K562 (cell line): ENCODE measurements around the gene GNAT1. TPM values are rescaled to one million over a fixed set of nuclear protein-coding genes. Genes with fewer than 3 reads are reported as not detected.

Experiments
- ATAC-seq: fragments of 200-7000 bp; cut with Tn5 transposase; 3 replicates; pipeline ENCODE4 v1.9.1; 2020; ENCODE audit warnings: moderate library complexity
- BruUV-seq: library from RNA; stranded (reverse); fragments of 400-500 nt; replicated peaks from 2 replicates; lab custom pipeline; 2021; lab: Mats Ljungman, UMichigan
- CTCF ChIA-PET: fragments of 300-600 bp; formaldehyde crosslinking; extraction: SDS; loops from one replicate; lab custom pipeline; 2021; ENCODE audit warnings: low intra/inter-chr PET ratio; lab: Yijun Ruan, JAX
- POLR2A ChIA-PET: fragments of 300-600, 350-650 bp; sonication (Branson Sonifier 250); formaldehyde crosslinking; extraction: SDS; loops from one replicate; lab custom pipeline; 2021; ENCODE audit warnings: antibody characterized with exemption, inconsistent platforms; lab: Yijun Ruan, JAX
- DNase-seq, 4 experiments: peaks; one replicate each; pipeline versions ENCODE4 v3.0.0 to v3.0.0-alpha.2; 2011 to 2018; ENCODE audit warnings: low spot score in 3 of 4, mixed read lengths in 3 of 4; ENCODE audit errors: extremely low read depth in 1 of 4
- FAIRE-seq: peaks from 2 replicates; lab custom pipeline; 2011; peaks lifted over from hg19 to GRCh38; lab: Jason Lieb, UNC
- H2AFZ ChIP-seq: 2 replicates; pipeline ENCODE4 v1.6.0; 2011; ENCODE audit warnings: low read depth, low read length, control low read depth, inconsistent platforms
- H3K27ac ChIP-seq: fragments of 200-600 bp; 3 replicates; pipeline ENCODE4 v1.8.0; 2011; ENCODE audit warnings: low read depth, mild to moderate bottlenecking, control low read depth, inconsistent platforms, low read length, moderate library complexity, mixed read lengths; ENCODE audit errors: extremely low read depth
- H3K27me3 ChIP-seq, 2 experiments: fragments of 300-600 bp in 1 of 2; 2 replicates in 1 of 2; 3 replicates in 1 of 2; pipeline versions ENCODE4 v1.6.0 to v1.8.0; 2011; ENCODE audit warnings: inconsistent platforms in 2 of 2, low read length in 2 of 2, mild to moderate bottlenecking in 1 of 2, mixed read lengths in 1 of 2, moderate library complexity in 1 of 2; ENCODE audit not compliant: control insufficient read depth in 2 of 2, insufficient read depth in 2 of 2
- H3K36me3 ChIP-seq: fragments of 300-600 bp; 3 replicates; pipeline ENCODE4 v1.8.0; 2011; ENCODE audit warnings: mild to moderate bottlenecking, low read length, inconsistent platforms; ENCODE audit not compliant: control insufficient read depth, insufficient read depth
- H3K4me1 ChIP-seq, 2 experiments: fragments of 200-600 bp in 1 of 2; replicated peaks in 1 of 2; 2 replicates in 1 of 2; 3 replicates in 1 of 2; pipeline versions ENCODE4 v1.5.1 to v1.8.0; 2011; ENCODE audit warnings: inconsistent platforms in 2 of 2, low read length in 2 of 2, mild to moderate bottlenecking in 1 of 2, mixed read lengths in 1 of 2, moderate library complexity in 1 of 2; ENCODE audit not compliant: control insufficient read depth in 2 of 2, insufficient read depth in 2 of 2
- H3K4me2 ChIP-seq: 2 replicates; pipeline ENCODE4 v1.6.1; 2011; ENCODE audit warnings: low read length, control low read depth, inconsistent platforms, mixed read lengths; ENCODE audit not compliant: insufficient read depth
- H3K4me3 ChIP-seq: fragments of 200-600 bp; sonication (generic), shearing (Covaris generic); 2 replicates; pipeline ENCODE4 v1.5.1; 2016; ENCODE audit warnings: control low read depth, inconsistent platforms
- H3K79me2 ChIP-seq: fragments of 200-600 bp; 3 replicates; pipeline ENCODE4 v1.8.0; 2011; ENCODE audit warnings: low read length, inconsistent platforms; ENCODE audit not compliant: control insufficient read depth, insufficient read depth
- H3K9ac ChIP-seq, 2 experiments: 2 replicates each; pipeline versions ENCODE4 v1.6.0 to v1.6.1; 2011; ENCODE audit warnings: low read depth in 2 of 2, low read length in 2 of 2, control low read depth in 1 of 2, inconsistent platforms in 1 of 2, mild to moderate bottlenecking in 1 of 2, mixed read lengths in 1 of 2; ENCODE audit not compliant: insufficient read depth in 1 of 2
- H3K9me1 ChIP-seq: one replicate; pipeline ENCODE4 v1.6.0; 2011; ENCODE audit warnings: inconsistent platforms, mild to moderate bottlenecking, low read length, moderate library complexity; ENCODE audit not compliant: control insufficient read depth, insufficient read depth
- H3K9me3 ChIP-seq: replicated peaks from 2 replicates; pipeline ENCODE4 v1.5.1; 2011; ENCODE audit warnings: low read depth, low read length, inconsistent platforms; ENCODE audit not compliant: control insufficient read depth, insufficient read depth
- H4K20me1 ChIP-seq: replicated peaks from 2 replicates; pipeline ENCODE4 v1.6.1; 2011; ENCODE audit warnings: low read length, inconsistent platforms, mixed read lengths; ENCODE audit not compliant: control insufficient read depth, insufficient read depth
- BDP1 ChIP-seq: IDR thresholded peaks from 3 replicates; pipeline ENCODE4 v1.6.1; 2011; ENCODE audit not compliant: insufficient read length, insufficient read depth
- CBX3 ChIP-seq, 2 experiments: IDR thresholded peaks; 1 replicate in 1 of 2; 2 replicates in 1 of 2; pipeline ENCODE4 v1.6.1; 2012; ENCODE audit warnings: inconsistent platforms in 2 of 2, low read length in 2 of 2, borderline replicate concordance in 1 of 2, control low read depth in 1 of 2
- CXXC5 ChIP-seq: fragments of 250-450 bp; sonication (Bioruptor Pico); IDR thresholded peaks from 2 replicates; pipeline ENCODE4 v1.8.0; 2022; ENCODE audit warnings: inconsistent platforms, mild to moderate bottlenecking, moderate library complexity
- ETV5 ChIP-seq: sonication (generic); formaldehyde crosslinking; IDR thresholded peaks from 2 replicates; pipeline ENCODE4 v1.4.0; 2020; ENCODE audit warnings: low read depth, mild to moderate bottlenecking, missing genetic modification reagents
- HDAC3 ChIP-seq: fragments of 450-650 bp; IDR thresholded peaks from 2 replicates; pipeline ENCODE4 v1.6.1; 2018; ENCODE audit warnings: borderline replicate concordance, mild to moderate bottlenecking, moderate library complexity; ENCODE audit not compliant: partially characterized antibody
- HDGF ChIP-seq: fragments of 450-650 bp; IDR thresholded peaks from 2 replicates; pipeline ENCODE4 v1.6.1; 2016
- LCOR ChIP-seq: sonication (generic); formaldehyde crosslinking; IDR thresholded peaks from 2 replicates; pipeline ENCODE4 v1.8.0; 2022; ENCODE audit warnings: mild to moderate bottlenecking, missing genetic modification reagents
- NUFIP1 ChIP-seq: fragments of 450-650 bp; IDR thresholded peaks from 2 replicates; pipeline ENCODE4 v1.6.1; 2018; ENCODE audit not compliant: partially characterized antibody
- PCBP2 ChIP-seq: fragments of 200-400 bp; formaldehyde crosslinking; IDR thresholded peaks from 2 replicates; pipeline ENCODE4 v1.6.1; 2018; ENCODE audit warnings: low read length, low read depth, mild to moderate bottlenecking, moderate library complexity; ENCODE audit not compliant: poor library complexity, severe bottlenecking
- RFX7 ChIP-seq: fragments of 250-450 bp; sonication (Bioruptor Pico); IDR thresholded peaks from 2 replicates; pipeline ENCODE4 v1.5.1; 2021; ENCODE audit warnings: mild to moderate bottlenecking
- SMAD2 ChIP-seq: fragments of 150-350 bp; IDR thresholded peaks from 2 replicates; pipeline ENCODE4 v1.6.1; 2014; ENCODE audit warnings: low read depth, mild to moderate bottlenecking, low read length
- STAG1 ChIP-seq: sonication (generic); formaldehyde crosslinking; IDR thresholded peaks from 2 replicates; pipeline ENCODE4 v1.5.0; 2020; ENCODE audit warnings: missing genetic modification reagents, borderline replicate concordance
- XRCC4 ChIP-seq: IDR thresholded peaks from one replicate; pipeline ENCODE4 v1.6.1; 2011; ENCODE audit not compliant: insufficient read depth, insufficient read length; ENCODE audit errors: extremely low read depth
- ZNF124 ChIP-seq: sonication (generic); formaldehyde crosslinking; IDR thresholded peaks from 2 replicates; pipeline ENCODE4 v1.8.1; 2022; ENCODE audit warnings: missing genetic modification reagents
- ZNF561 ChIP-seq: fragments of 450-650 bp; formaldehyde crosslinking; conservative IDR thresholded peaks from 2 replicates; pipeline ENCODE4 v1.4.0; 2020; ENCODE audit warnings: mild to moderate bottlenecking, moderate library complexity
- ZNF589 ChIP-seq: fragments of 200-800 bp; sonication (Bioruptor generic); IDR thresholded peaks from 2 replicates; pipeline ENCODE4 v1.6.1; 2016; ENCODE audit warnings: low read depth, missing genetic modification characterization, missing compliant biosample characterization
- WGBS: fragments of 100-300 bp; shearing (Covaris generic); methylation state at CpG from one replicate; pipeline ENCODE4 v1.1.6; 2016; ENCODE audit warnings: low coverage, mixed read lengths; ENCODE audit not compliant: insufficient coverage; ENCODE audit errors: missing lambda C conversion rate; 5-methylcytosine and 5-hydroxymethylcytosine counted together
- in situ Hi-C: fragments of 300-500 bp; cut with MboI; formaldehyde crosslinking; loops from 4 replicates; pipeline ENCODE4 v1.15.0; 2018; ENCODE audit warnings: inconsistent platforms, mixed read lengths
- intact Hi-C: fragments of 100-400 bp; cut with micrococcal nuclease; formaldehyde crosslinking; loops from 2 replicates; pipeline ENCODE4 v1.14.2; 2022
- polyA plus RNA-seq, 8 experiments: library from polyadenylated mRNA; depleted of rRNA in 4 of 8; stranded (reverse) in 5 of 8; unstranded in 3 of 8; fragments of >200 nt; fragmentation: Nextera tagmentation in 2 of 8; fragmentation: Illumina TruSeq in 1 of 8; extraction: Ambion mirVana in 2 of 8; extraction: Trizol in 1 of 8; gene quantifications; 2 replicates each; pipeline versions ENCODE4 v1.2.1 to v1.2.3, GENCODE V29; 2011 to 2014; ENCODE audit warnings: inconsistent platforms in 1 of 8, missing spikeins in 1 of 8
- total RNA-seq, 7 experiments: library from RNA; depleted of rRNA in 6 of 7; stranded (reverse); fragments of >200 nt in 6 of 7; fragmentation: Illumina TruSeq in 2 of 7; extraction: Trizol in 2 of 7; gene quantifications; 2 replicates each; pipeline versions ENCODE4 v1.2.1 to v1.2.3, GENCODE V29; 2011 to 2021; ENCODE audit warnings: low replicate concordance in 1 of 7

The GNAT1 gene
- total and polyA plus RNA-seq, 9 of the 15 experiments (the other 6 are each of a cell fraction or from before 2014, with no cell fraction given): not detected

DNA sequence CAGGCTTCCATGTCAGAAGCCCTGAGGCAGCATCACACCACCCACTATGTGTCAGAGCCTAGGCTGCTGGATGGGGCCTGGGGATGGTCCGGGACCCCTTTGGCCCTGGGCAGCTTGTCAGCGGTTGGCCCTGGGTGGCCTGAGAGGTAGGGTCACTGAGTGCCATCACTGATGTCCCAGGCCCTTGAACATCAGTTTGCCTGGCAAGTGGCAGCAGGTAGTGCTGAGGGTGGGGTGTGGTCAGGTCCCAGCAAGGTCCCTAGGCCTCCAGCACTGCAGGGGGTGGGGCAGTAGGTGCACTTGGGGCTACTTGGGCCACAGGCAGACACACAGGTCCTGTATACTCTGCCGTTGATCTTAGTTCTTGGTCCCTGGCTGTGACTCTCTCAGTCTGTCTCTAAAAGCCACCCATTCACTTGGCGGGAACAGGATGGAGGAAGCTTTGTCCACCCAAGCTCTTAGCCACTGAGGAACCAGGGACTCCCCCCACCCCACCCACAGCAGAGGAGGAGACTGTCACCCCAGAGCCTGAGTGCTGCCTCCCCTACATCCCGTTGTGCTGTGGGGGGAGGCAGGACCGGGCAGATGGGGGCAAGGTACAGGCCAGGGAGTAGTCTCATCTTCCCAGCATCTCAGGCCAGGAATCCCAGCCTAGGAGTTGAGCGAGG lies 50.4 kb downstream of the GNAT1 start:
- Histone ChIP-seq H2AFZ (no peak overlapping the region), H3K9me1 (no peaks in the 10 kb centered on the region), H3K27me3 (no peaks in the 10 kb centered on the region), H3K9me3 (no peaks in the 10 kb centered on the region), H3K4me2 (no peak overlapping the region), H3K27ac (no peak overlapping the region), H3K79me2 (peaks cover 44% of the 10 kb centered on the region), H3K4me3 (no peak overlapping the region), H3K36me3 (peaks cover 7% of the 10 kb centered on the region; the same call in 1 of the 3 replicates), H3K4me1 (peaks cover 49 to 70% of the 10 kb centered on the region in 2 experiments), H4K20me1 (no peaks in the 10 kb centered on the region), H3K9ac (peak overlapping the region in 1 of 2 experiments; percentile 38; a peak in 2 of 4 replicates)
- intact Hi-C loops (no loop called here), in situ Hi-C loops (no loop called here)
- ChIA-PET POLR2A (interaction anchor here (0.6 to 1.1 kb wide), 3 partner anchors 12 to 105 kb away, joined by 3 to 4 read pairs (median 4); no protein-coding TSS in a partner anchor), CTCF (no interaction called here)
- no peak for TF ChIP-seq CBX3 (IDR thresholded peaks at IDR 0.05; ENCODE audit: borderline replicate concordance in 1 of 2, low read length in 2 of 2)
- TF ChIP-seq ZNF589 (CRISPR knock-in tag): no peak
- no peak for TF ChIP-seq CXXC5 (CRISPR knock-in tag)
- no peak for TF ChIP-seq PCBP2
- TF ChIP-seq STAG1 (CRISPR knock-in tag): no peak
- TF ChIP-seq ZNF561 (CRISPR knock-in tag): no peak
- no peak for TF ChIP-seq NUFIP1
- TF ChIP-seq ETV5 (CRISPR knock-in tag): no peak
- TF ChIP-seq RFX7 (CRISPR knock-in tag): no peak
- no peak for TF ChIP-seq LCOR (CRISPR knock-in tag)
- no peak for TF ChIP-seq XRCC4
- TF ChIP-seq SMAD2: no peak
- TF ChIP-seq BDP1: no peak
- no peak for TF ChIP-seq HDAC3
- TF ChIP-seq HDGF: no peak
- no peak for TF ChIP-seq ZNF124 (CRISPR knock-in tag)
- DNase-seq (no peak), ATAC-seq (no peak), FAIRE-seq (no peak)
- no TSS peak for BruUV-seq
- 67% methylated on average over 6 of the region's 7 CpGs for WGBS
